GF-D8 (cell line): Measurements from ENCODE around the gene RALGAPA2.

Experiments used
- DNase-seq: peaks from one replicate; lab custom pipeline; 2025; lab: John Stamatoyannopoulos, UW

The RALGAPA2 gene

DNA sequence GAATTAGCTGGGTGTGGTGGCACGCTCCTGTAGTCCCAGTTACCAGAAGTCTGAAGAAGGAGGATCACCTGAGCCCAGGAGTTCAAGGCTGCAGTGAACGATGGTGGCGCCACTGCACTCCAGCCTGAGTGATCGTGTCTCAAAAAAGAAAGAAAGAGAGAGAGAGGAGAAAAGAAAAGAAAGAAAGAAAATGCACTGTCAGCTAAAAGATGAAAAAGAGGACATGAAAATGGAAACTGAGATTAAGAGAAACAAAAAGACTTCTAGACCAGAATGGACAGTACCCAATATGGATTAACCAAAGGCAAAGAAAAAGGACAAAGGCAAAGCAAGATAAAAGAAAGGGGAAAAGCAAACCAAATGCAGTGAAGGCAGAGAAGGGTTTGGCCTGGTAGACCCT lies 9.0 kb upstream of the RALGAPA2 start:
- no peak for DNase-seq

DNA sequence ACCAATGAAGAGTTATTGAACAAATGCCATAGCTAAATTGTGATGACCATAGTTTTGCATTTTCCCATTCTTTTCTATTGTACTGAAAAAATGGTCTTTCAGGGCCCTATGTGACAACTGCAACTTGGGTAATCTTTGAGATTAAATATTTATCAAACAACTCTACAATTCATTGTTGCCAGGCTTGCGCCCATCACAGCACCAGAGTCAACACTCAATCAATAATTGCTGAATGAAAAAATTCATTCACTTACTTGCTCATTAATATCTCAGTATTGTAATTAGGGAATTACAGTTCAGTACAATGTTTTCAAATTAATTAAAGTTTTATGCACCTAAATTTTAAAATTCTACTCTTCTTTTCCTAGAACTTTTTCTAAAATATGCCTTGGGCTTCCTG lies 7.7 kb upstream of the RALGAPA2 start:
- DNase-seq, result no peak

DNA sequence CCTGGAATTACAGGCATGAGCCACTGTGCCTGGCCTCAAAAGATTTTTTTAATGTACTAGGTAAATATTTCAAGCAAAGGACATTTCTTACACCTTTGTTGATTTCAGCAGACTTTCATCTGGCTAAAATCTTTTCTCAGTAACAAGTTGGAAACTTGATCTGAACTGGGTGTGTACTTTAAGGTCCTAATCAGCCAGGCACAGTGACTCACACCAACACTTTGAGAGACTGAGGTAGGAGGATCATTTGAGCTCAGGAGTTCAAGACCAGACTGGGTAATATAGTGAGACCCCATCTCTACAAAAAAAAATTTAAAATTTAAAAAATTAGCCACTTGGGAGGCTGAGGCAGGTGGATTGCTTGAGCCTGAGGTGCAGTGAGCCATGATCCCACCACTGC lies 7.0 kb upstream of the RALGAPA2 start:
- DNase-seq, result no peak

DNA sequence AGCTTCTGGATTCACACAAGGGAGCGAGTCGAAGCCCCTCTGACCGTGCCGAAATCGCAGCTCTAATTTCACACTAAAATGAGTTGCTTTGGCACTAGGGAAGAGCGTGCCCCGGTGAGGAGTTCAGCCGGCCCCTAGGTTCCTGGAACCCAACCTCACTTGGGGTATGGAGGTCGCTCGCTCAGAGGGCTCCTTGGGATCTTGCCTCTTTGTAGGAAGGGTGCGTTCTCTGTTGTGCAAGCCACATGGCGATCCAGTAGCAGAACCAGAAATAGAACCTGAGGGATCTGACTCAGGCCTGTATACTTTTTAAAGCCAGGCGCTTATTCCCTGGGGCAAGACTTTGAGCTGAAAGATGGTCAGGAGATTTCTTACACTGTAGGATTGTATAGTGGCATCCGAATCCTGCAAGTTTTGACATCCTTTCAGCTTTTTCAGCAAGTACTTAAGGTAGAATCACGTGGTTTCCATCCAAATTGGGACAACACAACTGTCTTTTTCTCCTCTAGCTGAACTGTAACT lies 861 bp upstream of the RALGAPA2 start:
- DNase-seq, result no peak

DNA sequence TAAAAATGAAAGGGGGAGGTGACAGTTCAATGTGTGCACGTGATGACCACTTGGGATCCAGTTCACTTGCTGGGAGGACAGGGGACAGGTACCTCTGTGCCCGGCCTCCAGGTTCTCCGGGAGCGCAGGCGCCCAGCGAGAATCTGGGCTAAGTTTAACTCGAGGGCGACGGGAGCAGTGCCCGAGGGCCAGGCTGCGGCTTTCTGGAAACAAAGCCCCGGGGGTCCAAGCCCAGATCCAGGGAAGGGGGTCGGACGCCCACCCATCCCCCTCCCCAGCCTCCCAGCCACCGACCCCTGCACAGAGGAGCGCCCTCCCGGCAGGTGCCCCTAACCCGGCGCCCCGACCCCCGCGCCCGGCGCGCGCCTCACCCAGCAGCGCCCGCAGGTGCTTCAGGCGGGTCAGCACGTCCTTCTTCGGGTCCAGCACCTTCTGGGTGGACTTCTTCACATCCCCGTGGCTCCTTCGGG lies 405 bp downstream of the RALGAPA2 start:
- DNase-seq, result no peak

DNA sequence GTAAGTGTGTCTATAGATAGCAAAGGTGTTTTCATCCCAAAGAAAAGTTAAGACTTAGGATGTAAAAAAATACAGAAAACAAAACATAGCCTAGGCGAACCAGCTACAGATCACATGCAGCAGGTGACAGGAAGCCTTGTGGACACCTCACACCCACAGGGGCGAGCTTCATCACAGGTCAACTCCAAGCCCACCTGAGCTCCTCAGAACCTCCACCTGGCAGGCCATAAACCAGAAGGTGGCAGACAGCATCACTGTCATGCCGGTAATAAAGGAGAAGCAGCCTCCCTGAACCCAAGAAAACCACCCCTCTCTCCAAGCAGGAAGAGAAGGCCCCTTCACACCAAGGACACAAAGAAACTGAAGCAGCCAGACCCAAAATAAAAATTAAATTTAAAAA lies 1.0 kb downstream of the RALGAPA2 start:
- peak; percentile 10 for DNase-seq

DNA sequence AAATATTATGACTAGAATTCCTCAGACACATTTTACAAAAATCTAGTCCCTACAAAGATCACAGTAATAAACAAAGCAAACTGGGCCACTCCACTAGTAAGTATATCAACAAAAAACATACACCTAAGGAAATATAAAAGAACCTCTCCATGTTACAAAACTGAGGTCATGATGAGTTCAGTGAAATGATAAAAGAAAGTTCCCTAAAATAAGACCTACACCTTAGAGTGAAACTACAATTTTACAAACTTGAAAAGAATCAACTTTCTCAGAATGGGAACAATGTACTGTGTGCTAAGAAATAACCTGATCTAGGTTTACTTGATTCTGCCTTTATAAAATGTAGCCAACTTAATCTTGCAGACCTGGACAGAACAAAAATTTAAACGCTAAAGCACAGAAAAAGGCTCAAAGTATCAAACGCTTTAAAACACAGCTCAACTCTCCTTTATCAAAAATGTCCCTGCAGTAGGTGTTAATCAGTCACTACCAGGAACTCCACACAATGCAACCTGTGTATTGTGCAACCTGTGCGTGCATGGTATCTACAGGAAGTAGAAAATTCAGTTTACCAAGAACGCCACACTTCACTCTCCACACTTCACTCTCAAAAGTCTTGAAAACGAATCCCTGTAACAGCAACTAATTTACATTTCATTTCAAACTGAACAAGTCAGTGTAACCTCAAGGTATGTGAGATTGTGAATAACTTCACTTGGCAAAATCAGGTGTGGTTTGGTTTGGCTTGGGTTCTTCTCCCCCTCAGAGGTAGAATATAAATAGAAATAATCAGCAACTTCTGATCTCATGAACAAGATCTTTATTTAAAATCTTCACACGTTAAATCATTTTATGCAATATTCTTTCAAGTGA lies 1.8 kb downstream of the RALGAPA2 start:
- DNase-seq, result peak; percentile 64

DNA sequence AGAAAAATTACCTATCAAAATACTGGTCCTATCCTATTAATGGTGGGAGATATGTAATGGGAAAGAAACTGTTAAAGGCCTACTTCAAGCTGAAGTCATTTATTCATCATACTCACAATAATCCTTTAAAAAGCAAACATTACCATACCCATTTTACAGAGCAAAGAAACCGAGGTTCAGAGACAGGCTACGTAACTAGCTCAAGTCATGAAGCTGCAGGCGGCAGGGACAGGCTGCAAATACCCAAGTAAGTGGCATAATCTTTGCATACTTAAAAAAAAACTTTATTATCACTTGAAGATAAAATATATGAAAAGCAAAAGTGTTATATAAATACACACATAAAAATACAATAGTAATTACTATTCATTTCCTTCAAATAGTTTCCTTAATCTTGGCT lies 2.6 kb downstream of the RALGAPA2 start:
- DNase-seq, result no peak

DNA sequence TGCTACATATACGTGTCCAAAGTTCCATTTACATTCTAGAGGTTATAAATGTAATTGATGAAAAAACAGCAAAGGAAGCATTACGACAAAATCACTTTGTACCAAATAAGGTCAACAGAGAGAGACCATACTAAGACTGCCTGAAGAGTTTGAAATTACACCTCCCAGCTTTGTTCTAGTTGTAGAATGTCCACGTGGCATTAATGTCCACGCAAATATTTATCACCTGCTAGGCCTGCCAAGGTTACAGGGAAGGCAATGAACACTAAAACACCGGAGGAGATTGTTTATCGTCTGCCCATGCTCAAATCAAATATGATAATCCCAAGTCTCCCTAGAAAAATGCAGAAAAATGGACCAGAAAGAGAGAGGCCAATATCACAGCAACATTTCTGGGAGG lies 6.2 kb downstream of the RALGAPA2 start:
- DNase-seq, result no peak

DNA sequence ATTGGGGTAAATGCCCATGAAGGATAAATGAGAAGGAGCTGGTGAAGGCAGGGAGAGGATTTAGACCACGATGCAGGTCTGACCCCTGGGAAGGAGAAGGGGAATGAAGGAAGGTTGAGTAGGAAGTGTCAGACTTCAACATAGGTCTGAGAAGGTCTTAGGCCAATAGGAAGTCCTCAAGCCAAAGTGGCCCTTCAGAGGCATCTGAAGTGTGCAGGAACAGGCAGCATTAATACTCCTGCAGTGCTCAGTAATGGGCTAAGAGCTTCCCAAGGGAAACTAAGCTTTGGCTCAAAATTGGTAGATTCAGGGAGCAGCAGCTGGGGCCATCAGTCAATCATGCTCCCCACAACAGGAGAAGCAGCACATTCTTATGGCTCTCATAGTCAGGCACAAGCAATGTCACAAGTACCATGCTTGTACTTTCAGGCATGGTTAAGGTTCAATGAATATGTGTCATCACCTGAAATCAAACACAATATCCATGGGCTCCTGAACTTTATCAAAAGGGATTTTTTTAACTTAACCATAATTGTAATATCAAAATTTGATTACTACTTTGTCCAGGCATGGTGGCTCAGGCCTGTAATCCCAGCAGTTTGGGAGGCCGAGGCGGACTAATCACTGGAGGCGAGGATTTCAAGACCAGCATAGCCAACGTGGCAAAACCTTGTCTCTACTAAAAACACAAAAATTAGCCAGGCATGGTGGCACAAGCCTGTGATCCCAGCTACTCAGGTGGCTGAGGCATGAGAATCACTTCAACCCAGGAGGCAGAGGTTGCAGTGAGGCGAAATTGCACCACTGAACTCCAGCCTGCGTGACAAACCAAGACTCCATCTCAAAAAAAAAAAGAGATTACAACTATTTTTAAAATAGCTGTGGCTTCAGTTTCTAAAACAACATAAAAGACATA lies 9.9 kb downstream of the RALGAPA2 start:
- no peak for DNase-seq

DNA sequence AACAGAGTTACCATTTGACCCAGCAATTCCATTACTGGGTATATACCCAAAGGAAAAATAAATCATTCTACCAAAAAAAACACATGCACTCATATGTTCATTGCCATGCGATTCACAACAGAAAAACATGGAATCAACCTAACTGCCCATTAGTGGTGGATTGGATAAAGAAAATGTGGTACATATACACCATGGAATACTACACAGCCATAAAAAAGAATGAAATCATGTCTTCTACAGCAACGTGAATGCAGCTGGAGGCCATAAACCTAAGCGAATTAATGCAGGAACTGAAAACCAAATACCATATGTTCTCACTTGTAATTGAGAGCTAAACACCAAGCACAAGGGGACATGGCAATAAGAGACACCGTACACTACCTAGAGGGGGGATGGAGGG lies 12.5 kb downstream of the RALGAPA2 start:
- DNase-seq, result no peak

DNA sequence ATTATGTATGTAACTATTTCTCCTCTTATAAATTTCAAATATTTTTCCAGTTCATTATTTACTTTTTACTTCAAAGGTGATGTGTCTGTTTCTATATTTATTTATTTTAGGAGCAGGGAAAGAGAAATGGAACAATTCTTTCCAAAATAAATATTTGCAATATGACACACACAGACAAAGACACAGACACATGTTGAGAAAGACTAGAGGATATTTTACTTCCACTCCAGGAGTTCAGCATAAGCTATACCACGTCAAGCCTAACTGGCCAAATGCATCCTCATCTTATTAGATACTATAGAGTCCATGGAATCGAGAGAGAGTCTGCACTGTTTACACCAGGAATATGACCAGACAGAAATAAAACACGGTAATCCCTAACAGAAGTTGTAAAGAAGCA lies 13.3 kb downstream of the RALGAPA2 start:
- DNase-seq, result no peak

DNA sequence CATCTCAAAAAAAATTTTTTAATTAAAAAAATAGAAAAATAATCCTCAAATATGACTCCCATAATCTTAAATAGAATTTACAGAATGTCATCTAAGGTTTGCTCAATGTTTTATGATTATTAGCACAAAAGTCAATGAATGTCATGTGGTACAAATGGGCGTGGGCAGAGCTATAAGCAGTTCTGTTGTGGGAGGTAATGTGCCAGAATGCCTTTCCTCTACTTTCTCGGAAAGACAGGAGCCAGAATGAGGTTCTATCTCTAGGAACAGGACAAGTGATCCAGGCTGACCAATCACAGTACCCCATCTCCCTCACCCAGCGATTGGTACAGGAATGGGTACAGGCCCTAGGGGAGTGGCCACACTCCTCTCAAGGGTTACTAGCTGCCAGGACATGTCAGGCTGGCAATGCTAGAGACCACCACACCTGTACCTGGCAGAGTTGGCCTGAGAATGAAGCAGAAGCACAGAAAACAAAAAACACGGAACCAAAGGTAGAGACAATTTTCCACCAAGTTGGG lies 15.1 kb downstream of the RALGAPA2 start:
- DNase-seq, result no peak

DNA sequence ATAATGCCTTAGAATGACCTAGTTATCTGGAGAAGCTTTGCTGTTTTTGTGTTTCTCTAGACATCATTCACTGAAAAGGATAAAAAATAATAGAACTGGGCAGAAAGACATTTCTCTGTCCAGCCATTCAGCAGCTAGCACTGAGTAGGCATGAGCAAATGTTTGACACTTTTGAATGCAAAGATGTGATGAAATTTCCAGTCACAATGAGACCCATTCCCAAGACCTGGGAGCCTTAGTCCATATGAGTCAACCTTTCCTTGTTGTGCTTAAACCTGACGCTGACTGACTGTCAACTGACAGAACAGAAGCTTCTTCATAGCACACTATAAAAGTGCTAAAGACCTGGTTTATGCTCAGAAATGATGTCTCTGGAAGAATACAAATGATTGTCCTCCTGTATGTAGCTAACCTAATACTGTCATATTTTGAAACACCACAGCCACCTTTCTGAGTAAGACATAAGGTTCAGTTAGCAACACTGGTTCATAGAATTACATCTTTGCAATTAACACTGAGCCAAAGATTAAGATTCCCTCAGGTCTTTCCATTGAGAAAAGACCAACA lies 17.1 kb downstream of the RALGAPA2 start:
- no peak for DNase-seq

DNA sequence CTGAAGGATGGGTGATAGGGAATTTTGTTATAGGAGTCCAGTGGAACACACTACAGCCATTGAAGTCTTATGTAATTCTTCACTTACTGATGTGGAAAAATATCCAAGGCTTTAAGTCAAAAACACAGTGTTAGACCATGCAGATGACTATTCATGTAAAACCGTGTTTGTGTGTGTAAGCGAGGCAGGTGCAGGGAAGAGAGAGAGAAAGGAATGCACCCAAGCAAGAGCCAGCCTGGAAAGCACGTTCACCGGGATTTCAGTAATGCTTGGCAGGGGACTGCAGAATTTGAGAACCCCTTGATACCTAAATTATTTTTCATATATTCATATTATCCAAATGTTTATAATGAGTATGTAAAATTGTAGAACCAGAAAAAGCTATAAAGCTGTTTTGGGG lies 17.9 kb downstream of the RALGAPA2 start:
- DNase-seq, result no peak

DNA sequence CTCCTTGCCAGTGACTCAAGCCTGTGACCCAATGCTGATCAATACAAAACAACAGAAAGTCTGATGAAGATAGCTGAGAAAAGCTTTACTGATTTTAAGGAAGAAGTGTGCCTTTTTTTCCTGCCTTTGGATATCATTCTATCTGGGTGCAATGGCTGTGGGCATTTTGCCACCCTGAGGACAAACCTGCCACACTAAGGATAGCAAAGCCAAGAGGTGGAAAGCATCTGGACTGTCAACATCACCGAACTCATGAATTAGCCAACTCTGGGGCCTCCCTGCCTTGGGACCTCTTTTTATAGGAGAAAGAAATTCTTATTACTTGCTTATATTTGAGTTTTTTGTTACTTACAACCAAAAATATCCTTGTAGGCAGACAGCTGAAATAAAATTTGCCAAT lies 19.9 kb downstream of the RALGAPA2 start:
- DNase-seq, result no peak

DNA sequence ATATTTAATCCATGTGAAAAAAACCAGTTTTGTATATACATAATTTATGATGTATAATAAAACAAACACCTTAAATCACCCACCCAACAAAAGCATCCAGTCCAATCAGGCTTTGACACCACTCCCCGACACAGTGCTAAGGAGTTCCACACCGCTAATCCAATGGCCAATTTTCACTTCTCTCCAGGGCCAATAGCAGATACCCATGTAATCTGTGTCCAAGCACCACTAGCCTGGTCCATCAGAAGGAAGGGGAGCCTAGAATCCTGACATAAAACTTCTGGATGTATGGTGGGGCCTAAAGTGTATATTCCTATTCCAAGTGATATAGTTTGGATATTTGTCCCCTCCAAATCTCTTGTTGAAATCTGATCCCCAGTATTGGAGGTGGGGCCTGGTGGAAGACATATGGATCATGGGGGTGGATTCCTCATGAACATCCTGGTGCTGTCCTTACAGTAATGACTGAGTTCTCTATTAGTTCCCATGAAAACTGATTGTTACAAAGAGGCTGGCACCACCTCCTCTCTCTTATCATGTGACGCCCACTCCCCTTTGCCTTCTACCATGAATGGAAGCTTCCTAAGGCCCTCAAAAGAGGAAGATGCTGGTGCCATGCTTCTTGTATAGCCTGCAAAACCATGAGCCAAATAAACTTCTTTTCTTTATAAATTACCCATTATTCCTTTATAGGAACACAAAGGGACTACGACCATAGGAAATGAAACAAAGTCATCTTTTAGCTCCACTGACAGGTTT lies 20.8 kb downstream of the RALGAPA2 start:
- DNase-seq, result no peak

DNA sequence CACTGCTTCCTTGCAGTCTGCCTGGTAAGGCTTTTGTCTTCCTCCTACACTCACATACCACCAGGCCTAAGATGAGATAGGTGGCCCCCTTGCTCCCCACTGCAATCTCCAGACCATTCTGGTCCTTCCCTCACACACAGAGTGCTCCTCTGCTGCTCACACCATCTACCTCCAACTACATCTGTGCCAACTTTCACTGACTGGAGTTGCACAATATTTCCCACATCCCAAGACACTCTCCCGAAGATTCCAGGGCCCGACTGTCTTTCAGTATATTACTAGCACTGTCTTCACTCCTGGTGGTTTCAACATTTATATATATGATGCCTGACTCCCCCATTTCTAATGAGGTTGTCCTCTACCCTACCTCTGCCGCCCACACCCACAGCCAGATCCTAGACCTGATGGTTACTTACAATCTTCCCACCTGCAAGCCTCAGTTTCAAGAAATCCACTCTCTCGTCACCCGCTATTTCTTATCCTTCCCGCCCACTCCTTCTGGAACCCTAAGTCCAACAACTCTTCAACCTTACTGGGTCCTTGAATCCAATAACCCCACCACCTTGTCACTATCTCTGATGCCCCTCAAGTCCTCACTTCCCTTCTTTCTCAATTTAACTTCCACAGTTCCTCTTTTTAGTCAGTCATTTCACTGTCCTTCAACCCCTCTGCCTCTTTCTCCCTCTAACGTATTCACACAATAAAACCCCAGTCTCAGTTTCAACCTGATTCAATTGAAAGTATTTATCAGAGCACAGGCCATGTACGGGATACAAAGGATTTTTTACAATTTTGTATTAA lies 21.6 kb downstream of the RALGAPA2 start:
- DNase-seq, result peak; percentile 69

DNA sequence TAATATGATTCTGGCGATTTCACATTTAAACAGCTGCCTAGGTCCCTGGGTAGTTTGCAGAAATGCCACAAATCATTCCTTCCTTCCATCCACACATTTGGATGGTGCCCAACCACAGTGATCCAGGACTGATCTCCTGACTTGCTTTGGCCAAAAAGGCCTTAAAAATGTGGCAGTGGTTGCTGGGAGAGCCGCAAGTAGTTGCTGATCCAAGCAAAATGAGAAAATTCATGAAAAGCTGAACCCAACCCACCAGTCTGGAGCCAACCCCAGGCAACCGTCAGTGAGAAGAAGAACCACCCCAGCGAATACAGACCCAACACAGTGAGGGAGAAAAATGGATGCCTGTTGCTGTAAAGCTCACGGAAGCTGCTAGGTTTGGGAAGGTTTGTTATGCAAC lies 25.1 kb downstream of the RALGAPA2 start:
- DNase-seq, result no peak

DNA sequence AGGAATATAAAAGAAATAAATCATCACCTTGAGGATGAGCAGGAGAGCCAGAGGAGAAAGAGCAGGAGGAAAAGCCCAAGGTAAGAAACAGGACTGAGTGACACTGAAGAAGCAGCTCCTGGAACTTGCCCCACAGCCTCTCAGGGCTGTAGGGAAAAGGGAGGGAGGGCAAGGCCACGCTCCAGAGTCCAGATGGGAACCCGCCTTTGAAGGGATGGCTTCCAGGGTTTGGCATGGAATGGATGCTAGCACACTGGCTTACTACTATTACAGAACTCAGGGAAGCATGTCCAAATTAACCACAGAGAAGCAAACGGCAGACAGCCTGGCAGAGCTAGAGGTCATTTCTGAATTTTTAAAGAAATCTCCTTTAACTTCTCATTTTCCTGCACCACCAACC lies 26.8 kb downstream of the RALGAPA2 start:
- no peak for DNase-seq
